Heart left ventricle (tissue), 13 donors: ENCODE results near the gene ZNF575.

Source experiments
- CTCF ChIP-seq, 12 donors: fragments of 200-600 bp; sonication (generic) in 4 of 12; IDR thresholded peaks; one replicate each; pipeline versions ENCODE4 v1.5.0 to v1.8.0; 2018 to 2022; ENCODE audit warnings: antibody characterized with exemption in 12 of 12, mild to moderate bottlenecking in 5 of 12
- POLR2A ChIP-seq, 2 donors: fragments of 450-650 bp; IDR thresholded peaks; one replicate each; pipeline ENCODE4 v1.6.1; 2017; ENCODE audit warnings: antibody characterized with exemption in 2 of 2, mild to moderate bottlenecking in 2 of 2, moderate library complexity in 2 of 2
- donor health status: ischemic (EF 13 %, LVEDD 7.1; RV severe dilation, severe dysfunction).
- donor health status: DM: no; HTN: yes; CAD: no.
- donor health status: DM: no; HTN: no; CAD: no.
- donor health status: ischemic (EF 25% LVEDD 6.9; RV normal size, moderate dysfunction).
- donor health status: ischemic (EF 25% LVEDD 5.7; RV mildly dilated, moderate dysfunction).
- donor health status: ischemic (EF 35%, LVEDD 5.7; RV mildly dilated, moderate dysfunction).
- donor health status: nonischemic (EF 11% LVEDD 7.7; RV severe dilation, severe dysfunction).
- donor health status: DM: yes; HTN: yes; CAD: no.
- donor health status: PGD.
- donor health status: ischemic (EF 29% LVEDD 5.4; RV normal size, mild dysfunction).
- donor health status: nonischemic (EF 23%, LVEDD 6.1; RV moderate dilation, normal function).

- TF ChIP-seq CTCF (IDR thresholded peaks at IDR 0.05) = no peak
- TF ChIP-seq POLR2A (IDR thresholded peaks at IDR 0.05) = no peak
Measured at GRCh38 chr19:43545276-43545675, 12.3 kb downstream of the ZNF575 start.
